A549 (cell line): ENCODE measurements around the gene PGS1.

Experiments used
- BHLHE40 ChIP-seq: IDR thresholded peaks from 2 replicates; pipeline ENCODE4 v1.6.1; 2012; ENCODE audit warnings: low read depth, low read length, inconsistent platforms
- CEBPB ChIP-seq, 2 experiments: fragments of >200 bp in 1 of 2; sonication (Bioruptor Twin) in 1 of 2; formaldehyde crosslinking in 1 of 2; IDR thresholded peaks; 2 replicates each; pipeline ENCODE4 v1.6.1; 2012 to 2016
- EP300 ChIP-seq, 2 experiments: fragments of >200 bp; sonication (Bioruptor Twin); formaldehyde crosslinking; IDR thresholded peaks; 2 replicates in 1 of 2; 3 replicates in 1 of 2; pipeline ENCODE4 v1.6.1; 2016 to 2017
- ESRRA ChIP-seq: fragments of 150-350 bp; IDR thresholded peaks from 2 replicates; pipeline ENCODE4 v1.6.1; 2014; ENCODE audit warnings: mild to moderate bottlenecking, low read length, borderline replicate concordance
- FOSL2 ChIP-seq, 2 experiments: fragments of 450-650 bp in 1 of 2; fragments of >200 bp in 1 of 2; sonication (Bioruptor Twin) in 1 of 2; formaldehyde crosslinking; IDR thresholded peaks; 2 replicates each; pipeline versions ENCODE4 v1.5.0 to v1.6.1; 2016 to 2020; ENCODE audit warnings: mild to moderate bottlenecking in 1 of 2, moderate library complexity in 1 of 2
- GATA3 ChIP-seq: IDR thresholded peaks from 2 replicates; pipeline ENCODE4 v1.6.1; 2012; ENCODE audit warnings: borderline replicate concordance
- JUN ChIP-seq, 2 experiments: fragments of >200 bp; sonication (Bioruptor Twin); formaldehyde crosslinking; IDR thresholded peaks; 2 replicates in 1 of 2; 3 replicates in 1 of 2; pipeline ENCODE4 v1.6.1; 2016 to 2017
- POLR2A ChIP-seq: IDR thresholded peaks from 2 replicates; pipeline ENCODE4 v1.6.1; 2012; ENCODE audit warnings: mild to moderate bottlenecking, low read length
- RAD21 ChIP-seq, 2 experiments: fragments of >200 bp in 1 of 2; sonication (Bioruptor Twin) in 1 of 2; formaldehyde crosslinking in 1 of 2; IDR thresholded peaks in 1 of 2; conservative IDR thresholded peaks in 1 of 2; 2 replicates in 1 of 2; 3 replicates in 1 of 2; pipeline ENCODE4 v1.6.1; 2012 to 2018; ENCODE audit warnings: inconsistent platforms in 1 of 2
- SMC3 ChIP-seq: fragments of >200 bp; sonication (Bioruptor Twin); formaldehyde crosslinking; IDR thresholded peaks from 3 replicates; pipeline ENCODE4 v1.6.1; 2018; ENCODE audit warnings: inconsistent platforms
- ZFP36 ChIP-seq: fragments of 450-650 bp; IDR thresholded peaks from 2 replicates; pipeline ENCODE4 v1.6.1; 2014; ENCODE audit warnings: borderline replicate concordance; ENCODE audit not compliant: partially characterized antibody
- TF ChIP-seq, protein P1 (sequence below): fragments of 150-350 bp; IDR thresholded peaks from 2 replicates; pipeline ENCODE4 v1.6.1; 2014; ENCODE audit warnings: low read depth, mild to moderate bottlenecking, low read length
- TF ChIP-seq, protein P2 (sequence below): fragments of >200 bp; sonication (Bioruptor Twin); formaldehyde crosslinking; IDR thresholded peaks from 3 replicates; pipeline ENCODE4 v1.5.1; 2016
- TF ChIP-seq, protein P3 (sequence below): fragments of 200-600 bp; sonication (generic); IDR thresholded peaks from 2 replicates; pipeline ENCODE4 v1.6.1; 2016; ENCODE audit warnings: antibody characterized with exemption, mild to moderate bottlenecking, moderate library complexity

DNA sequence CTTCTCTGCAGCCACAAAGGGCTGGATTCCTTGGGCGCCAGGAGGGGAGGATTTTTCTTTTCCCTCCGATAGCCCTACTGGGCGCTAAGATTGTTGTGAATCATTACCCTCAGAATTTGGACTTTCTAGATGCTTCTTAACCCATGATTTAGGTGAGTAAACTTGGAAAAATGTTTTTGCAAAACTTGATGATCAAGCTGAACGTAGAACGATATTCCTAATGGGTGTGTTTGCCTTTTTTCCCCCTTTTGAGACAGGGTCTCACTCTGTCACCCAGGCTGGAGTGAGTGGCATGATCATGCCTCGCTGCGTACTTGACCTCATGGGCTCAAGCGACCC, 43.8 kb downstream of the PGS1 start:
- TF ChIP-seq EP300 (IDR thresholded peaks at IDR 0.05) (no peak), ZFP36 (no peak), SMC3 (no peak), FOSL2 (IDR thresholded peaks at IDR 0.05) (no peak), FOSL2 (CRISPR knock-in tag; IDR thresholded peaks at IDR 0.05) (no peak), RAD21 (conservative IDR thresholded peaks at IDR 0.05 in 1 of 2, IDR thresholded peaks at IDR 0.05 in 1 of 2) (no peak), POLR2A (no peak), CEBPB (IDR thresholded peaks at IDR 0.05) (no peak), GATA3 (no peak), BHLHE40 (no peak), JUN (IDR thresholded peaks at IDR 0.05) (no peak), ESRRA (no peak)
- TF ChIP-seq, protein P1, sequence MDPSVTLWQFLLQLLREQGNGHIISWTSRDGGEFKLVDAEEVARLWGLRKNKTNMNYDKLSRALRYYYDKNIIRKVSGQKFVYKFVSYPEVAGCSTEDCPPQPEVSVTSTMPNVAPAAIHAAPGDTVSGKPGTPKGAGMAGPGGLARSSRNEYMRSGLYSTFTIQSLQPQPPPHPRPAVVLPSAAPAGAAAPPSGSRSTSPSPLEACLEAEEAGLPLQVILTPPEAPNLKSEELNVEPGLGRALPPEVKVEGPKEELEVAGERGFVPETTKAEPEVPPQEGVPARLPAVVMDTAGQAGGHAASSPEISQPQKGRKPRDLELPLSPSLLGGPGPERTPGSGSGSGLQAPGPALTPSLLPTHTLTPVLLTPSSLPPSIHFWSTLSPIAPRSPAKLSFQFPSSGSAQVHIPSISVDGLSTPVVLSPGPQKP: no peak
- TF ChIP-seq, protein P2, sequence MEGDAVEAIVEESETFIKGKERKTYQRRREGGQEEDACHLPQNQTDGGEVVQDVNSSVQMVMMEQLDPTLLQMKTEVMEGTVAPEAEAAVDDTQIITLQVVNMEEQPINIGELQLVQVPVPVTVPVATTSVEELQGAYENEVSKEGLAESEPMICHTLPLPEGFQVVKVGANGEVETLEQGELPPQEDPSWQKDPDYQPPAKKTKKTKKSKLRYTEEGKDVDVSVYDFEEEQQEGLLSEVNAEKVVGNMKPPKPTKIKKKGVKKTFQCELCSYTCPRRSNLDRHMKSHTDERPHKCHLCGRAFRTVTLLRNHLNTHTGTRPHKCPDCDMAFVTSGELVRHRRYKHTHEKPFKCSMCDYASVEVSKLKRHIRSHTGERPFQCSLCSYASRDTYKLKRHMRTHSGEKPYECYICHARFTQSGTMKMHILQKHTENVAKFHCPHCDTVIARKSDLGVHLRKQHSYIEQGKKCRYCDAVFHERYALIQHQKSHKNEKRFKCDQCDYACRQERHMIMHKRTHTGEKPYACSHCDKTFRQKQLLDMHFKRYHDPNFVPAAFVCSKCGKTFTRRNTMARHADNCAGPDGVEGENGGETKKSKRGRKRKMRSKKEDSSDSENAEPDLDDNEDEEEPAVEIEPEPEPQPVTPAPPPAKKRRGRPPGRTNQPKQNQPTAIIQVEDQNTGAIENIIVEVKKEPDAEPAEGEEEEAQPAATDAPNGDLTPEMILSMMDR: no peak
- TF ChIP-seq, protein P3, sequence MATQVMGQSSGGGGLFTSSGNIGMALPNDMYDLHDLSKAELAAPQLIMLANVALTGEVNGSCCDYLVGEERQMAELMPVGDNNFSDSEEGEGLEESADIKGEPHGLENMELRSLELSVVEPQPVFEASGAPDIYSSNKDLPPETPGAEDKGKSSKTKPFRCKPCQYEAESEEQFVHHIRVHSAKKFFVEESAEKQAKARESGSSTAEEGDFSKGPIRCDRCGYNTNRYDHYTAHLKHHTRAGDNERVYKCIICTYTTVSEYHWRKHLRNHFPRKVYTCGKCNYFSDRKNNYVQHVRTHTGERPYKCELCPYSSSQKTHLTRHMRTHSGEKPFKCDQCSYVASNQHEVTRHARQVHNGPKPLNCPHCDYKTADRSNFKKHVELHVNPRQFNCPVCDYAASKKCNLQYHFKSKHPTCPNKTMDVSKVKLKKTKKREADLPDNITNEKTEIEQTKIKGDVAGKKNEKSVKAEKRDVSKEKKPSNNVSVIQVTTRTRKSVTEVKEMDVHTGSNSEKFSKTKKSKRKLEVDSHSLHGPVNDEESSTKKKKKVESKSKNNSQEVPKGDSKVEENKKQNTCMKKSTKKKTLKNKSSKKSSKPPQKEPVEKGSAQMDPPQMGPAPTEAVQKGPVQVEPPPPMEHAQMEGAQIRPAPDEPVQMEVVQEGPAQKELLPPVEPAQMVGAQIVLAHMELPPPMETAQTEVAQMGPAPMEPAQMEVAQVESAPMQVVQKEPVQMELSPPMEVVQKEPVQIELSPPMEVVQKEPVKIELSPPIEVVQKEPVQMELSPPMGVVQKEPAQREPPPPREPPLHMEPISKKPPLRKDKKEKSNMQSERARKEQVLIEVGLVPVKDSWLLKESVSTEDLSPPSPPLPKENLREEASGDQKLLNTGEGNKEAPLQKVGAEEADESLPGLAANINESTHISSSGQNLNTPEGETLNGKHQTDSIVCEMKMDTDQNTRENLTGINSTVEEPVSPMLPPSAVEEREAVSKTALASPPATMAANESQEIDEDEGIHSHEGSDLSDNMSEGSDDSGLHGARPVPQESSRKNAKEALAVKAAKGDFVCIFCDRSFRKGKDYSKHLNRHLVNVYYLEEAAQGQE: no peak
